B cell (primary cell): ENCODE results near the gene CAMK1D. TPM values are rescaled to one million over a fixed set of nuclear protein-coding genes. Genes with fewer than 3 reads are reported as not detected.

ENCODE experiments used
- ATAC-seq: fragments of 200-7000 bp; cut with Tn5 transposase; one replicate; pipeline ENCODE4 v1.10.0; 2021; ENCODE audit warnings: low read depth, mild to moderate bottlenecking, moderate number of reproducible peaks, moderate library complexity
- CTCF ChIA-PET: fragments of 350-600 bp; sonication (Branson Sonifier 250); formaldehyde crosslinking; loops from one replicate; lab custom pipeline; 2021; ENCODE audit warnings: antibody characterized with exemption, inconsistent platforms; lab: Charles Lee
- POLR2A ChIA-PET: fragments of 350-600 bp; sonication (Branson Sonifier 250); formaldehyde crosslinking; loops from one replicate; lab custom pipeline; 2021; ENCODE audit warnings: antibody characterized with exemption; lab: Charles Lee
- DNase-seq: peaks from one replicate; pipeline ENCODE4 v3.0.0; 2013
- H2AFZ ChIP-seq: 2 replicates; pipeline ENCODE4 v1.6.1; 2012; ENCODE audit warnings: mild to moderate bottlenecking, low read depth, low read length; ENCODE audit not compliant: insufficient read depth, poor library complexity, severe bottlenecking
- H3K27ac ChIP-seq, 2 donors: 1 replicate in 1 of 2; 2 replicates in 1 of 2; pipeline ENCODE4 v1.5.1; 2012 to 2013; ENCODE audit warnings: low read length in 2 of 2, mild to moderate bottlenecking in 2 of 2, moderate library complexity in 1 of 2
- H3K27me3 ChIP-seq, 4 experiments: fragments of 200-600 bp in 1 of 4; sonication (generic) in 1 of 4; replicated peaks in 1 of 4; 1 replicate in 2 of 4; 2 replicates in 2 of 4; pipeline versions ENCODE4 v1.6.1 to v1.7.0; 2013 to 2016; ENCODE audit warnings: low read length in 3 of 4, mild to moderate bottlenecking in 2 of 4, mixed read lengths in 1 of 4, moderate library complexity in 1 of 4; ENCODE audit not compliant: insufficient read depth in 4 of 4, control insufficient read depth in 3 of 4; ENCODE audit errors: control extremely low read depth in 1 of 4
- H3K36me3 ChIP-seq, 2 experiments: replicated peaks in 1 of 2; 1 replicate in 1 of 2; 2 replicates in 1 of 2; pipeline versions ENCODE4 v1.6.1 to v1.7.1; 2013; ENCODE audit warnings: low read length in 1 of 2; ENCODE audit not compliant: insufficient read depth in 2 of 2, control insufficient read depth in 1 of 2; ENCODE audit errors: control extremely low read depth in 1 of 2, extremely low read depth in 1 of 2
- H3K4me1 ChIP-seq, 2 donors: fragments of 200-600 bp in 1 of 2; sonication (generic) in 1 of 2; 1 replicate in 1 of 2; 2 replicates in 1 of 2; pipeline versions ENCODE4 v1.5.1 to v1.6.1; 2013 to 2017; ENCODE audit warnings: low read length in 2 of 2; ENCODE audit not compliant: control insufficient read depth in 2 of 2, insufficient read depth in 2 of 2
- H3K4me2 ChIP-seq: replicated peaks from 2 replicates; pipeline ENCODE3; 2012; ENCODE audit warnings: mild to moderate bottlenecking, low read depth, low read length; ENCODE audit not compliant: poor library complexity, severe bottlenecking
- H3K4me3 ChIP-seq, 5 experiments: fragments of 200-600 bp in 1 of 5; sonication (generic) in 1 of 5; 1 replicate in 3 of 5; 2 replicates in 2 of 5; pipeline versions ENCODE4 v1.5.1 to v1.7.0; 2011 to 2016; ENCODE audit warnings: low read length in 4 of 5, mild to moderate bottlenecking in 4 of 5, low read depth in 2 of 5, control low read depth in 1 of 5, moderate library complexity in 1 of 5; ENCODE audit not compliant: insufficient read depth in 1 of 5; ENCODE audit errors: control extremely low read depth in 1 of 5, extremely low read depth in 1 of 5
- H3K79me2 ChIP-seq: fragments of 200-600 bp; sonication (generic); one replicate; pipeline ENCODE4 v1.6.0; 2016; ENCODE audit warnings: low read length; ENCODE audit not compliant: control insufficient read depth, insufficient read depth
- H3K9ac ChIP-seq: fragments of 200-600 bp; sonication (generic); 2 replicates; pipeline ENCODE4 v1.6.1; 2017; ENCODE audit warnings: mild to moderate bottlenecking, low read length, moderate library complexity
- H3K9me3 ChIP-seq, 3 donors: one replicate each; pipeline versions ENCODE4 v1.6.1 to v1.7.1; 2013; ENCODE audit warnings: low read length in 2 of 3; ENCODE audit not compliant: control insufficient read depth in 2 of 3, insufficient read depth in 1 of 3; ENCODE audit errors: control extremely low read depth in 1 of 3
- H4K20me1 ChIP-seq: 2 replicates; pipeline ENCODE4 v1.6.0; 2012; ENCODE audit warnings: mild to moderate bottlenecking, low read length; ENCODE audit not compliant: insufficient read depth, control insufficient read depth, poor library complexity, severe bottlenecking
- H3K27ac Mint-ChIP-seq: one replicate; pipeline ENCODE4 v1.8.0; 2021; ENCODE audit warnings: mixed read lengths
- H3K27me3 Mint-ChIP-seq: one replicate; pipeline ENCODE4 v1.8.0; 2021; ENCODE audit warnings: mixed read lengths
- H3K4me1 Mint-ChIP-seq: one replicate; pipeline ENCODE4 v1.8.0; 2021; ENCODE audit warnings: mixed read lengths
- H3K4me3 Mint-ChIP-seq: one replicate; pipeline ENCODE4 v1.8.0; 2021; ENCODE audit warnings: mixed read lengths
- H3K9me3 Mint-ChIP-seq: one replicate; pipeline ENCODE4 v1.8.0; 2022; ENCODE audit warnings: mixed read lengths; ENCODE audit not compliant: insufficient read depth
- EZH2 ChIP-seq: IDR thresholded peaks from 2 replicates; pipeline ENCODE4 v1.6.1; 2012; ENCODE audit warnings: borderline replicate concordance, low read depth, mild to moderate bottlenecking, moderate library complexity, low read length; ENCODE audit not compliant: insufficient read depth, poor library complexity, severe bottlenecking
- WGBS: methylation state at CpG from one replicate; pipeline ENCODE4 v1.1.5; 2013; ENCODE audit warnings: missing lambda C conversion rate; ENCODE audit not compliant: insufficient coverage; 5-methylcytosine and 5-hydroxymethylcytosine counted together
- intact Hi-C: fragments of 100-400 bp; cut with micrococcal nuclease; formaldehyde crosslinking; loops from one replicate; pipeline ENCODE4 v1.10.0; 2022
- polyA plus RNA-seq: library from polyadenylated mRNA; depleted of rRNA; stranded (reverse); fragments of >200 nt; gene quantifications from 2 replicates; pipeline ENCODE4 v1.2.3, GENCODE V29; 2012
- total RNA-seq, 2 donors: library from RNA; stranded (reverse); fragments of 120-200 nt in 1 of 2; gene quantifications; 1 replicate in 1 of 2; 2 replicates in 1 of 2; pipeline versions ENCODE4 v1.2.3 to v1.2.4, GENCODE V29; 2013 to 2022
- TF ChIP-seq, protein P1 (sequence below): fragments of 200-600 bp; IDR thresholded peaks from one replicate; pipeline ENCODE4 v1.8.0; 2022; ENCODE audit warnings: antibody characterized with exemption, mild to moderate bottlenecking

CAMK1D gene
- total and polyA plus RNA-seq, 2 donors (not counting 1 experiment from before 2014, with no cell fraction given) = 34.1 to 69.7 TPM

- Histone ChIP-seq H3K9ac (no peak overlapping the region), H3K27ac (no peak overlapping the region), H3K27me3 (no peaks in the 10 kb centered on the region), H3K4me3 (no peak overlapping the region), H4K20me1 (peaks cover 88% of the 10 kb centered on the region), H3K36me3 (peaks cover 8 to 12% of the 10 kb centered on the region in 2 experiments), H3K4me1 (peaks cover 0 to 3% of the 10 kb centered on the region in 2 donors), H3K4me2 (no peak overlapping the region), H3K79me2 (peaks cover 99% of the 10 kb centered on the region), H2AFZ (no peak overlapping the region), H3K9me3 (no peaks in the 10 kb centered on the region)
- Mint-ChIP-seq H3K27me3 (no peaks in the 10 kb centered on the region), H3K4me1 (peaks cover 37% of the 10 kb centered on the region), H3K27ac (no peak overlapping the region), H3K4me3 (no peak overlapping the region), H3K9me3 (no peaks in the 10 kb centered on the region)
- ChIA-PET POLR2A (no interaction called here), CTCF (no interaction called here)
- ATAC-seq = no peak
- 85% methylated on average over 10 of the region's 10 CpGs for WGBS
- TF ChIP-seq, protein P1, sequence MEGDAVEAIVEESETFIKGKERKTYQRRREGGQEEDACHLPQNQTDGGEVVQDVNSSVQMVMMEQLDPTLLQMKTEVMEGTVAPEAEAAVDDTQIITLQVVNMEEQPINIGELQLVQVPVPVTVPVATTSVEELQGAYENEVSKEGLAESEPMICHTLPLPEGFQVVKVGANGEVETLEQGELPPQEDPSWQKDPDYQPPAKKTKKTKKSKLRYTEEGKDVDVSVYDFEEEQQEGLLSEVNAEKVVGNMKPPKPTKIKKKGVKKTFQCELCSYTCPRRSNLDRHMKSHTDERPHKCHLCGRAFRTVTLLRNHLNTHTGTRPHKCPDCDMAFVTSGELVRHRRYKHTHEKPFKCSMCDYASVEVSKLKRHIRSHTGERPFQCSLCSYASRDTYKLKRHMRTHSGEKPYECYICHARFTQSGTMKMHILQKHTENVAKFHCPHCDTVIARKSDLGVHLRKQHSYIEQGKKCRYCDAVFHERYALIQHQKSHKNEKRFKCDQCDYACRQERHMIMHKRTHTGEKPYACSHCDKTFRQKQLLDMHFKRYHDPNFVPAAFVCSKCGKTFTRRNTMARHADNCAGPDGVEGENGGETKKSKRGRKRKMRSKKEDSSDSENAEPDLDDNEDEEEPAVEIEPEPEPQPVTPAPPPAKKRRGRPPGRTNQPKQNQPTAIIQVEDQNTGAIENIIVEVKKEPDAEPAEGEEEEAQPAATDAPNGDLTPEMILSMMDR = no peak
- TF ChIP-seq EZH2 = no peak
- DNase-seq = no peak
- intact Hi-C loops = no loop called here
These were observed 23.5 kb downstream of the CAMK1D start for GRCh38 chr10:12372846-12373245.

DNA sequence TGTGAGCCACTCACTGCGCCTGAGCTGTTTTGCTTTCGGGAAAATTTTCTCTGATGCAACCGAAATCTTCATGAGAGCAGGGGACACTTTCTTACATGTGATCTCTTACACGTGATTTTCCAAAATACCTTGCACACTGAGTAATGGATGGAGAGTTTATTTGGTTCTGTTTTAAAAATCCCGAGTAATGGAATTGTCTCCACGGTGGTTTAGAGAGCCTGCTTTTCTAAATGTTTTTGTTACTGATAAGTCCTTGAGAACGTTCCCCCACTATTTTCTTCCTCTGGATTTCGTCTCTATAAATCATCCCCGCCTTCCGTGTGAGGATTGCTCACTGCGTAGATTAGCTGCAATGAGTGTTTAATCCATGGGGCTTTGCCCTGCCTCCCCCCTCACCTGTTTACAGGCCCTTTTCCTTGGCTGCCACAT, 25.7 kb downstream of the CAMK1D start:
- H2AFZ ChIP-seq = no peak overlapping the region
- H3K9ac ChIP-seq = no peak overlapping the region
- peak overlapping the region in 1 of 2 donors; percentile 57 for H3K27ac ChIP-seq
- peaks cover 34% of the 10 kb centered on the region for H3K4me1 Mint-ChIP-seq
- intact Hi-C loops = no loop called here
- H3K4me1 ChIP-seq = peaks cover 0 to 3% of the 10 kb centered on the region in 2 donors
- no peaks in the 10 kb centered on the region for H3K27me3 Mint-ChIP-seq
- POLR2A ChIA-PET = no interaction called here
- H3K79me2 ChIP-seq = peaks cover 100% of the 10 kb centered on the region
- peaks cover 9% of the 10 kb centered on the region in 2 experiments for H3K36me3 ChIP-seq
- H4K20me1 ChIP-seq = peaks cover 90% of the 10 kb centered on the region
- H3K9me3 ChIP-seq = no peaks in the 10 kb centered on the region
- CTCF ChIA-PET = no interaction called here
- TF ChIP-seq EZH2 = no peak
- TF ChIP-seq, protein P1 = no peak
- H3K9me3 Mint-ChIP-seq = no peaks in the 10 kb centered on the region
- ATAC-seq (no peak), DNase-seq (no peak)
- WGBS = 14% methylated on average over 2 of the region's 11 CpGs
- H3K4me2 ChIP-seq = no peak overlapping the region
- no peak overlapping the region for H3K4me3 Mint-ChIP-seq
- no peak overlapping the region for H3K4me3 ChIP-seq
- H3K27ac Mint-ChIP-seq = peak overlapping the region; percentile 55
- no peaks in the 10 kb centered on the region for H3K27me3 ChIP-seq
